Ovary (tissue), 9 donors: ENCODE results near the gene PRPF40A. TPM values are rescaled to one million over a fixed set of nuclear protein-coding genes. Genes with fewer than 3 reads are reported as not detected.

Experiments used
- DNase-seq, 5 donors: peaks; one replicate each; pipeline ENCODE4 v3.0.0-alpha.2; 2019 to 2020
- H3K27ac ChIP-seq, 2 donors: fragments of 200-600 bp; one replicate each; pipeline versions ENCODE4 v1.5.1 to v1.8.0; 2019 to 2022
- H3K27me3 ChIP-seq: fragments of 200-600 bp; one replicate; pipeline ENCODE4 v1.8.0; 2022
- H3K36me3 ChIP-seq: fragments of 200-600 bp; sonication (generic); one replicate; pipeline ENCODE4 v1.5.1; 2019
- H3K4me1 ChIP-seq: one replicate; pipeline ENCODE4 v1.8.1; 2013; ENCODE audit warnings: mild to moderate bottlenecking, moderate library complexity; ENCODE audit not compliant: insufficient read depth
- H3K4me3 ChIP-seq: fragments of 200-600 bp; sonication (generic); one replicate; pipeline ENCODE4 v1.5.1; 2017
- H3K9me3 ChIP-seq, 2 donors: fragments of 200-600 bp in 1 of 2; sonication (generic) in 1 of 2; one replicate each; pipeline versions ENCODE4 v1.5.1 to v1.8.1; 2013 to 2019; ENCODE audit warnings: mild to moderate bottlenecking in 1 of 2, moderate library complexity in 1 of 2
- EP300 ChIP-seq: sonication (generic); formaldehyde crosslinking; IDR thresholded peaks from one replicate; pipeline ENCODE4 v1.6.1; 2017; ENCODE audit warnings: antibody characterized with exemption
- POLR2A ChIP-seq: fragments of 450-650 bp; IDR thresholded peaks from one replicate; pipeline ENCODE4 v1.6.1; 2017; ENCODE audit warnings: antibody characterized with exemption, mild to moderate bottlenecking, moderate library complexity
- WGBS, 3 donors: extraction: QIAGEN DNeasy Blood & Tissue Kit in 1 of 3; methylation state at CpG; one replicate each; pipeline versions ENCODE4 v1.1.5 to v1.1.7; 2013 to 2017; 5-methylcytosine and 5-hydroxymethylcytosine counted together
- intact Hi-C, 4 donors: fragments of 100-400 bp; cut with DNase I; formaldehyde crosslinking; loops; one replicate each; pipeline versions ENCODE4 v1.11.0 to v1.15.1; 2022 to 2023
- polyA plus RNA-seq, 2 donors: library from polyadenylated mRNA; stranded (reverse); fragments of 200-250 nt in 1 of 2; fragments of 350-450 nt in 1 of 2; fragmentation: Illumina TruSeq in 1 of 2; extraction: RNeasy Lipid Tissue Mini Kit (QIAGEN cat#74804) in 1 of 2; gene quantifications; one replicate each; pipeline ENCODE4 v1.2.3, GENCODE V29; 2013 to 2014
- total RNA-seq, 7 donors: library from RNA; depleted of rRNA in 2 of 7; stranded (reverse); fragments of >200 nt in 2 of 7; fragmentation: NEBNext Ultra II Directional in 3 of 7; extraction: Animal tissue kit (Norgen Biotek cat#: 25700) in 3 of 7; gene quantifications; one replicate each; pipeline versions ENCODE4 v1.1.0 to v1.2.4, GENCODE V29; 2016 to 2023
- TF ChIP-seq, protein P1 (sequence below), 3 donors: fragments of 450-650 bp in 2 of 3; fragments of 200-600 bp in 1 of 3; IDR thresholded peaks; one replicate each; pipeline versions ENCODE4 v1.5.1 to v1.8.0; 2016 to 2022; ENCODE audit warnings: antibody characterized with exemption in 3 of 3, mild to moderate bottlenecking in 1 of 3
- donor health status: DM: no; HTN: no; CAD: no; lungs with moderate emphysema.
- donor health status: DM: no; HTN: no; CAD: no.
- donor health status: Bipolar disorder and iron deficiency.
- donor health status: DM: yes; HTN: yes; CAD: no.
- donor health status: DM: no; HTN: no; CAD: no.
- donor health status: DM: yes; HTN: yes; CAD: no.

Gene PRPF40A
- total and polyA plus RNA-seq, 9 donors, result 27.5 to 81.9 (median 61.9) TPM

GRCh38 chr2:152649997-152650396 lies 67.3 kb downstream of the PRPF40A start:
- TF ChIP-seq POLR2A (no peak), EP300 (no peak)
- TF ChIP-seq, protein P1, sequence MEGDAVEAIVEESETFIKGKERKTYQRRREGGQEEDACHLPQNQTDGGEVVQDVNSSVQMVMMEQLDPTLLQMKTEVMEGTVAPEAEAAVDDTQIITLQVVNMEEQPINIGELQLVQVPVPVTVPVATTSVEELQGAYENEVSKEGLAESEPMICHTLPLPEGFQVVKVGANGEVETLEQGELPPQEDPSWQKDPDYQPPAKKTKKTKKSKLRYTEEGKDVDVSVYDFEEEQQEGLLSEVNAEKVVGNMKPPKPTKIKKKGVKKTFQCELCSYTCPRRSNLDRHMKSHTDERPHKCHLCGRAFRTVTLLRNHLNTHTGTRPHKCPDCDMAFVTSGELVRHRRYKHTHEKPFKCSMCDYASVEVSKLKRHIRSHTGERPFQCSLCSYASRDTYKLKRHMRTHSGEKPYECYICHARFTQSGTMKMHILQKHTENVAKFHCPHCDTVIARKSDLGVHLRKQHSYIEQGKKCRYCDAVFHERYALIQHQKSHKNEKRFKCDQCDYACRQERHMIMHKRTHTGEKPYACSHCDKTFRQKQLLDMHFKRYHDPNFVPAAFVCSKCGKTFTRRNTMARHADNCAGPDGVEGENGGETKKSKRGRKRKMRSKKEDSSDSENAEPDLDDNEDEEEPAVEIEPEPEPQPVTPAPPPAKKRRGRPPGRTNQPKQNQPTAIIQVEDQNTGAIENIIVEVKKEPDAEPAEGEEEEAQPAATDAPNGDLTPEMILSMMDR (IDR thresholded peaks at IDR 0.05), result no peak
- Histone ChIP-seq H3K27me3 (no peaks in the 10 kb centered on the region), H3K9me3 (no peaks in the 10 kb centered on the region), H3K4me1 (peaks cover 3% of the 10 kb centered on the region), H3K4me3 (no peak overlapping the region), H3K27ac (no peak overlapping the region), H3K36me3 (no peaks in the 10 kb centered on the region)
- intact Hi-C loops, result loop anchor here in 1 of 4 donors (10.0 kb wide), 1 partner anchor 315 kb away; the partner anchor contains the start of gene FMNL2
- 61 to 83% (median 78%) methylated on average over 1 of the region's 1 CpG for WGBS, 3 donors
- DNase-seq, result no peak

DNA sequence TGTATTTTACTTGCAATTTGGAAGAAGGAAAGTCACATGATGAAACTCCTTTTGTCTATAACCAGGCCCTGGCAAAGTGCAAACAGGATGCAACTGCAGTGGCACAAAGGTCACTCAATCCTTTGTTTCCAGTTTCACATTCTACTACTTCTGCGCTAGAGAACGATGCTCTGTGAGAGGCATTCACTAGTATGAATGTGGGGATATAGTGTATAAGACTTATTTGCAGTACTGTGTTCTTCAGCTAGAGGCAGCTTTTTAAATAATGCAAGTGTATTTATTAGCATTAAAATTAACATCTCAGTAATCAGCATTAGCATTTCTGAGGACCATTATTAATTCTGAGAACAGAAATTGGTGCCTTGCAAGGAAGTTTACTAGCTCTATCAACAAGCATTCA lies 68.9 kb downstream of the PRPF40A start:
- intact Hi-C loops, result loop anchor here in 1 of 4 donors (10.0 kb wide), 1 partner anchor 314 kb away; the partner anchor contains the start of gene FMNL2
- 6 to 9% (median 8%) methylated on average over 2 of the region's 2 CpGs for WGBS, 3 donors
- Histone ChIP-seq H3K4me3 (no peak overlapping the region), H3K36me3 (no peaks in the 10 kb centered on the region), H3K9me3 (no peaks in the 10 kb centered on the region), H3K27me3 (no peaks in the 10 kb centered on the region), H3K4me1 (peaks cover 3% of the 10 kb centered on the region), H3K27ac (no peak overlapping the region)
- TF ChIP-seq POLR2A (no peak), EP300 (no peak)
- TF ChIP-seq, protein P1 (IDR thresholded peaks at IDR 0.05), result peak in 1 of 3 donors; percentile 17
- DNase-seq, result no peak

DNA sequence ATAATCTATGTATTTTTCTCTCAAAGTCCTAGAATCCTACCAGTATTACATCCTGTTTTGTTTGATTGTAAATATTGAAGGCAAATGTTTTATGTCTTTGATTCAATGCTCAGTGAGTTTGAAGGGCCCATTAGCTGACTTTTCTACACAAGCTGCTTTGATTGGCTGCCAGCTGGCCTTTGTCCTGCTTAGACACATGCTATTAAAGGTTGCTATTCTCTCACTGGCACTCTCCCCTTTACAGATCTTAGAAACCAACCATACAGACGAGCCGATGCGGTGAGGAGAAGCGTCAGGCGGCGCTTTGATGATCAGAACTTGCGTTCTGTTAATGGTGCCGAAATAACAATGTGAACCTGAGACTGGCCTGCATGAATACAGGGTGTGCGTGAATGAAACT lies 69.7 kb downstream of the PRPF40A start:
- WGBS, 3 donors, result 0 to 25% (median 8%) methylated on average over 9 of the region's 9 CpGs
- intact Hi-C loops, result loop anchor here in 1 of 4 donors (10.0 kb wide), 1 partner anchor 313 kb away; the partner anchor contains the start of gene FMNL2
- no peaks in the 10 kb centered on the region for H3K9me3 ChIP-seq

GRCh38 chr2:152646775-152647174 lies 70.5 kb downstream of the PRPF40A start:
- WGBS, 3 donors, result 15 to 38% (median 17%) methylated on average over 3 of the region's 3 CpGs
- no peak for DNase-seq
- no peaks in the 10 kb centered on the region for H3K27me3 ChIP-seq
- TF ChIP-seq, protein P1 (IDR thresholded peaks at IDR 0.05), result no peak
- no peak for TF ChIP-seq EP300
- no peak for TF ChIP-seq POLR2A
- H3K9me3 ChIP-seq, result no peaks in the 10 kb centered on the region
- no peaks in the 10 kb centered on the region for H3K36me3 ChIP-seq
- H3K27ac ChIP-seq, result no peak overlapping the region
- intact Hi-C loops, result loop anchor here in 1 of 4 donors (10.0 kb wide), 1 partner anchor 312 kb away; the partner anchor contains the start of gene FMNL2
- peaks cover 3% of the 10 kb centered on the region for H3K4me1 ChIP-seq
- H3K4me3 ChIP-seq, result no peak overlapping the region

More for the DNA sequence above, 69.7 kb downstream of the PRPF40A start:
- TF ChIP-seq, protein P1 (IDR thresholded peaks at IDR 0.05), result no peak
- no peak for TF ChIP-seq EP300
- no peak for TF ChIP-seq POLR2A
- no peak overlapping the region for H3K4me3 ChIP-seq
- no peaks in the 10 kb centered on the region for H3K27me3 ChIP-seq
- peak; percentile 60 to 82 (median 73) for DNase-seq
- no peaks in the 10 kb centered on the region for H3K36me3 ChIP-seq
- H3K4me1 ChIP-seq, result peaks cover 3% of the 10 kb centered on the region
- H3K27ac ChIP-seq, result peak overlapping the region in 1 of 2 donors; percentile 2
